Measurements from ENCODE around the gene SEC14L5. TPM values are rescaled to one million over a fixed set of nuclear protein-coding genes. Genes with fewer than 3 reads are reported as not detected.

The SEC14L5 gene
- total and polyA plus RNA-seq, 2 of the 4 experiments (the other 2 are of a cell fraction) = 0.07 TPM; not detected in 1

GRCh38 chr16:5016967-5017677 is 59.0 kb downstream of the SEC14L5 start:
- dilution Hi-C loops (cut with HindIII; ENCODE audit: low sequenced_read_pairs, unreplicated experiment) = no loop called here
- Histone ChIP-seq H3K18ac (ENCODE audit: low read depth, low read length) (no peak overlapping the region), H4K20me1 (ENCODE audit: insufficient read depth, low read length) (no peaks in the 10 kb centered on the region), H3K79me1 (ENCODE audit: low read depth in 1 of 2, low read length in 2 of 2) (no peaks in the 10 kb centered on the region), H3K27ac (ENCODE audit: insufficient read depth, low read length) (no peak overlapping the region), H3K4me1 (ENCODE audit: control insufficient read depth, insufficient read depth, low read length) (no peaks in the 10 kb centered on the region), H3K9ac (ENCODE audit: low read depth, low read length) (no peak overlapping the region), H3K14ac (replicated peaks; ENCODE audit: low read depth, low read length) (no peak overlapping the region), H2BK5ac (ENCODE audit: low read depth, low read length, poor library complexity, severe bottlenecking) (no peak overlapping the region), H3K27me3 (ENCODE audit: control insufficient read depth, insufficient read depth, low read length) (peaks cover 17% of the 10 kb centered on the region; the same call in 1 of the 2 replicates), H2BK120ac (ENCODE audit: low read depth, low read length) (no peak overlapping the region), H3K4me2 (ENCODE audit: low read depth, low read length) (no peak overlapping the region), H2AFZ (replicated peaks; ENCODE audit: low read length, poor library complexity) (no peak overlapping the region), H4K91ac (ENCODE audit: insufficient read depth, low read depth, low read length) (no peak overlapping the region), H3K4me3 (ENCODE audit: insufficient read depth, low read depth, low read length) (no peak overlapping the region), H3K9me3 (ENCODE audit: control insufficient read depth, insufficient read depth, low read length) (no peaks in the 10 kb centered on the region), H2AK5ac (ENCODE audit: low read depth, low read length) (no peak overlapping the region), H2BK15ac (ENCODE audit: low read depth, low read length) (no peak overlapping the region), H3K36me3 (ENCODE audit: control insufficient read depth, insufficient read depth, low read length) (no peaks in the 10 kb centered on the region), H3K23ac (ENCODE audit: low read depth, low read length) (no peak overlapping the region), H3K4ac (ENCODE audit: low read depth, low read length) (no peak overlapping the region), H4K5ac (ENCODE audit: low read depth, low read length) (no peak overlapping the region), H3K56ac (ENCODE audit: extremely low read depth, insufficient read depth, low read length) (no peak overlapping the region), H2BK20ac (ENCODE audit: low read depth, low read length) (no peak overlapping the region), H2AK9ac (replicated peaks; ENCODE audit: low read depth, low read length, poor library complexity) (no peak overlapping the region), H4K8ac (ENCODE audit: low read depth in 2 of 2, low read length in 2 of 2) (no peak overlapping the region), H3K9me1 (ENCODE audit: insufficient read depth, low read length) (no peaks in the 10 kb centered on the region)
- CTCF ChIA-PET = no interaction called here
- ATAC-seq (ENCODE audit: low read depth) = no peak
- intact Hi-C loops (cut with micrococcal nuclease) = no loop called here
- in situ Hi-C loops (cut with MboI; ENCODE audit: low sequenced_read_pairs) = no loop called here
- POLR2A ChIA-PET (ENCODE audit: unreplicated experiment) = no interaction called here
- no TSS peak for BruUV-seq (replicated peaks)
- no peak for DNase-seq
- WGBS, 2 experiments (ENCODE audit: extremely low coverage in 2 of 2, insufficient read length in 1 of 2) = 29% methylated on average over 4 of the region's 6 CpGs; no CpG with 5 or more reads in 1 of the 2 experiments
- TF ChIP-seq MAZ (IDR thresholded peaks at IDR 0.05; ENCODE audit: borderline replicate concordance, low read depth, low read length) (no peak), RCOR1 (IDR thresholded peaks at IDR 0.05; ENCODE audit: insufficient replicate concordance, low read length) (no peak), CTCF (conservative IDR thresholded peaks at IDR 0.05; ENCODE audit: low read depth, low read length) (no peak), CHD1 (IDR thresholded peaks at IDR 0.05; ENCODE audit: low read depth, low read length) (no peak), RAD21 (IDR thresholded peaks at IDR 0.05; ENCODE audit: low read length) (no peak), BHLHE40 (IDR thresholded peaks at IDR 0.05; ENCODE audit: low read depth, low read length) (no peak), MXI1 (IDR thresholded peaks at IDR 0.05; ENCODE audit: borderline replicate concordance, low read depth, low read length) (no peak)
